Stimulated activated CD8-positive, alpha-beta memory T cell treated with anti-CD3 and anti-CD28 coated beads, Interleukin-4, amount 100 ng/mL, for 1 hour (primary cell): Measurements from ENCODE around the gene MRPS12.
"Not testable (repeated sequence)": the region's sequence is repeated elsewhere in the genome, so short reads cannot be mapped to it uniquely, and the experiment has no call there.

Experiments used
- DNase-seq, 2 donors: peaks; one replicate each; pipeline ENCODE4 v3.0.0-alpha.2; 2020; ENCODE audit warnings: low read depth in 2 of 2, low spot score in 1 of 2

MRPS12 gene

DNA sequence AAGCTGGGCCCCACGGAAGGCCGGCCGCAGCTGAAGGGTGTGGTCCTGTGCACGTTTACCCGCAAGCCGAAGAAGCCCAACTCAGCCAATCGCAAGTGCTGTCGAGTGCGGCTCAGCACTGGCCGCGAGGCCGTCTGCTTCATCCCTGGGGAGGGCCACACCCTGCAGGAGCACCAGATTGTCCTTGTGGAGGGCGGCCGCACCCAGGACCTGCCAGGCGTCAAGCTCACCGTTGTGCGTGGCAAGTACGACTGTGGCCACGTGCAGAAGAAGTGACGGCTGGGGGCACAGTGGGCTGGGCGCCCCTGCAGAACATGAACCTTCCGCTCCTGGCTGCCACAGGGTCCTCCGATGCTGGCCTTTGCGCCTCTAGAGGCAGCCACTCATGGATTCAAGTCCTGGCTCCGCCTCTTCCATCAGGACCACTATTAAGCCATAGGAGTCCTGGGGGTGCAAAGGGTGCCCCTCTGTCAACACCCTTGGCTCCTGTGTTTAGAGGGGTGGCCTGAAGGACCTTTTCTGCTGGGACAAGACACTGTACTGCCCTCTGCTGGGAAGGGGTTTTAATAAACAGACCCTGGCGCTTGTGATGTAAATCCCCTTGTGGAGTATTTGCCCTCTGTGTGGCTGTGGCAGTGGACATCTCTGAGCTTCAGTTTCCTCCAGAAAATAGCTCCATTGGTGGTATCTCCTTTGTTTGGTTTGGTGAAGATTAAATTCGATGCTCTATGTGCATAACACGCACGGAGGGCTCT lies 1.9 kb downstream of the MRPS12 start:
- DNase-seq, result no peak

DNA sequence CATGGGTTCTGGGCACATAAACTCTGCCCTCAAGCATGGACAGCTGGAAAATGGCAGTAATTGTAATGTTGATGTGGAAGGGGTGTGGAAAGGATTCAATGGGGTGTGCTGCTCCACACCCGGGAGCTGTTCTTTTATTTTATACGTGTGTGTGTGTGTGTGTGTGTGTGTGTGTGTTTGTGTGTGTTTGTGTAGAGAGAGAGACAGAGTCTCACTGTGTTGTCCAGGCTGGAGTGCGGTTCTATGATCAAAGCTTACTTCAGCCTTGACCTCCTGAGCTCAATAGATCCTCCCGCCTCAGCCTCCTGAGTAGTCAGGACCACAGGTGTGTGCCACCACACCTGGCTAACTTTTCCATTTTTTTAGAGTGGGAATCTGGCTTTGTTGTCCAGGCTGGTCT lies 2.8 kb downstream of the MRPS12 start:
- no peak for DNase-seq

- no peak for DNase-seq
Observed at GRCh38 chr19:38939957-38940356, 9.2 kb downstream of the MRPS12 start.

GRCh38 chr19:38941466-38941865 lies 10.7 kb downstream of the MRPS12 start:
- DNase-seq, result not testable (repeated sequence)

- no peak for DNase-seq
Observed at GRCh38 chr19:38941979-38942378, 11.2 kb downstream of the MRPS12 start.

GRCh38 chr19:38942471-38943181 lies 11.9 kb downstream of the MRPS12 start:
- no peak for DNase-seq

GRCh38 chr19:38944981-38945506 lies 14.3 kb downstream of the MRPS12 start:
- no peak for DNase-seq

- DNase-seq, result no peak
Observed at GRCh38 chr19:38945562-38946228, 15.0 kb downstream of the MRPS12 start.

DNA sequence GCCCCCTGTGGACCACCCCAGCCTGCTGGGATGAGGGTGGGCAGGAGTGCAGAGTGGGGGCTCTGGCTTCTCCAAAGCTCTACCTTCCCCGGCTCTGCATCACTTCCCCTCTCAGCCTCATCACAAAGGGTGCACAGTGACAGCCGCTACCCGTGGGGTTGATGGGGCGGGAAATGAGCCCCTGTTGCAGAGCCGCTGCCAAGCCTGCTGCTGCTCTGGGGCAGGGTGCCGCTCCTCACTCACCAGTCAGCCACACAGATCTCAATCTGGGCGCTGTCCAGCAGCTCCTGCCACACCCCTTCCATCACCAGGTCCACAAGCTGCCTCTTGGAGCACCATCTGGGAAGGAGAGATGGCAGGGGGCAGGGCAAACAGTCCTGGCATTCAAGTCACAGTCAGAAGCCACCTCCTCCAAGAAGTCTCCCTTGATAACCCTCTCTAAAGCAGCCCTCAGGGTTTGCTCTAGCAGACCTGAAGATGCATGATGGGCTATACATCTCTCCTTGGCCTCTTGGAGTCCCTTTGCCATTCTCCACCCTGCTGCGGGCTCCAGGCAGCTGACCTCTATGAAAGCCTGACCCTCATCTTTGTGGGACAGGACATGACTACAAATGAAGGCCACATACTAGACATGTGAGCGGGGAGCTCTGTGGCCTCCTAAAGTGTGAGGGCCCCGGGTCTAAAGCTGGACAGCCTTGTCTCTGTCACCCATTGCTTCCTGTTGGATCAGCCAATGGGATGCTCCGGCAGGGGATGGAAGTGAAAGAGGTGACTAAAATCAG lies 15.7 kb downstream of the MRPS12 start:
- no peak for DNase-seq

DNA sequence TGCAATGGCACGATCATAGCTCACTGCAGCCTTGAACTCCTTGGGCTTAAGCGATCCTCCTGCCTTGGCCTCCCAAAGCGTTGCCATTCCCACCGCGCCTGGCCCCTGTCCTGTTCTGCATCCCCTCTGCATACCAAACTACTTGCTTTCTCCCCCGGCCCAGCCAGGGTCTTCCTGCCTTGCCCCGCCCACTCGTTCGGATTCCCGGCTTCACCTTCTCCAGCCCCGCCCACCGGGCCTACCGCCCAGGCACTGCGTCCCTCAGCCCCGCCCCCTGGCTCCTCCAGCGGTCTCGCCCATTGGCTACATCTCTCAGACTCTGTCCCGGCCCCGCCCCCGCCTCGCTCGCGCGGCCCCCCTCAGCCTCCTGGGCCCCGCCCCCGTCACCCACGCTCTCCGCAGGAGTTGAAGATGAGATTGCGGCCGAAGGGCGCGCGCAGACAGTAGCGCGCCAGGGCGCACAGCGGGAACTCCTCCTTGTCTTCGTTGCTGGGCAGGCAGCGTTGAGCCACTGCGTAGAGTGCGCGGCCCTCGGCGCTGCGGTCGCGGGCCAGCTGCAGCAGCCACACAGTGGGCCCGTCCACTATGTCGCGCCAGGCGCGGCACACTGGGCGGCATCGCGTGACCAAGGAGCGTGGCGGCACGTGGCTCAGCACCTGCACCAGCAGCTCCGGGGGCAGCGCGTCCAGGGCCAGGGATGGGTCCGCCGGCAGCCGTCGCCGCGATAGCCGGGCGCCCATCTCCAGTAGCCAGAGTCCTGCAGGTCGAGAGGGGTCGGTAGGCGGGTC lies 19.0 kb downstream of the MRPS12 start:
- DNase-seq, result peak; percentile 30 to 70

DNA sequence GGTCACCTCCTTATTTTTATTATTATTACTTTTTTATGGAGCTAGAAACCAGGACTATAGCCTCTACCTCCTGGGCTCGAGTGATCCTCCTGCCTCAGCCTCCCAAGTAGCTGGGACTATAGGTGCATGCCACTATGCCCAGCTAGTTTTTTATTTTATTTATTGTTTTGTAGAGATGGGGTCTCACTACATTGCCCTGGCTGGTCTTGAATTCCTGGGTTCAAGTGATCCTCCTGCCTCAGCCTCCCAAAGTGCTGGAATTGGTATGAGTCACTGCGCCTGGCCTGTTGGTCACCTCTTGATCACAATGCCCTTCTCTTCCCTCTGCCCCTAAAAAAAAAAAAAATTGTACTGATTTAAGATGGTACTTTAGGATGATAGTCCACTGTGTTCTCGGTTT lies 20.4 kb downstream of the MRPS12 start:
- no peak for DNase-seq

- no peak for DNase-seq
Observed at GRCh38 chr19:38952395-38953165, 21.8 kb downstream of the MRPS12 start.

- DNase-seq, result no peak
Observed at GRCh38 chr19:38953677-38954076, 22.9 kb downstream of the MRPS12 start.

DNA sequence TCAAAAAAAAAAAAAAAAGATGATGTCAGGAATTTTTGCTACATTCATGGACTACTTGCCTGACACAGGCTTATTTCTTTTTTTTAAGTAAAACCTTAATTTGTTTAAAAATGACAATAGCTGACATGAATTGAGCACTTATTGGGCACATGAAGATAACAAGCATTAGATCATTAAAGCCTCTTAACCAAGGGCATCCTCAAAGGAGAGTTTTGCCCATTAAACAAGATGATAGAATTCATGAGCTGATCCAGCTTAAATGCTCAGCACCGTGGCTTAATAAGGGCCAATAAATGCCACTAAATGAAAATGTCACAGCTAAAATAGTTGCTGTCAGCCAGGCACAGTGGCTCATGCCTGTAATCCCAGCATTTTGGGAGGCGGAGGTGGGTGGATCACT lies 25.5 kb downstream of the MRPS12 start:
- DNase-seq, result no peak

DNA sequence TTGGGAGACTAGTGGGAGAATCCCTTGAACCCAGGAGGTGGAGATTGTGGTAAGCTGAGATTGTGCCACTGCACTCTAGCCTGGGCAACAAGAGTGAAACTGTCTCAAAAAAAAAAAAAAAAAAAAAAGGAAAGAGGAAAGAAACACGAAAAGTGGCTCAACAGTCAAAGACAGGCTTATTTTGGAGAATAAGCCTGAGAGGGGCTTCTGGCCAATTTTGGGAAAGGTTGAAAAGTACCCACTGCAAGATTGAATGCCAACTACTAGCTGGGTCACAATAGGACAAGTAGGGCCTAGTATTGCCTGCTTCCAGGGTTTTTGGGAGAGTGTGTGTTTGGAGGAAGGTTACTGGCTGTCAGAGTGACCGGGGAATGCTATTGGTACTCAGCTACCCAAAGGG lies 27.6 kb downstream of the MRPS12 start:
- no peak for DNase-seq

DNA sequence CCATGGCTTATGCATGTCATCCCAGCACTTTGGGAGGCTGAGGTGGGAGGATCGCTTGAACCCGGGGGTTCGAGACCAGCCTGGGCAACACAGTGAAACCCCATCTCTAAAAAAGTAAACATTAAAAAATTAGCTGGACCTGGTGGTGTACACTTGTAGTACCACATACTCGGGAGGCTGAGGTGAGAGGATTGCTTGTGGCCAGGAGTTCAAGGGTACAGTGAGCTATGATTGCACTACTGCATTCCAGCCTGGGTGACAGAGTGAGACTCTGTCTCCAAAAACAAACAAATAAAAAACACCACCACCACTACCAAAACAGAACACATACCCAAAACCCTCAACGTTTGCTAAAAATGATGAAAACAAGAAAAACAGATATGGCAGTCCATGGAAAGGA lies 28.9 kb downstream of the MRPS12 start:
- no peak for DNase-seq

DNA sequence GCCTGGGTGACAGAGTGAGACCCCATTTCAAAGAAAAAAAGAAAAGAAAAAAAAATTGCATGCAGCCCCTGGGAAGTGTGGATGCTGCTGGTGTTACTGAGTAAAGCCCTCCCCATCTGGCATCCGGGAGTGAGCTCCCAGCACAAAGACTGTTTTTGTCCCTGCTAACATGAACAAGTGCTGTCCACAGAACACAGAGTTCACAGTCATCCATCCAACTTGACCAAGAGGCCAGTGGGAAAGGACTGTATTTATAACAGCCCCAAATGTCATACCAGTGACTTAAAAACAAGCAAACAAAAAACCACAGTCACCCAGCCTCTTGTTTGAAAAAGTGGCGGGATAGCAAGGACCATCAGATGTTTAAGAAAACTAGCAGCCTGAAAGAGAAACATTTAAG lies 34.0 kb downstream of the MRPS12 start:
- no peak for DNase-seq

DNA sequence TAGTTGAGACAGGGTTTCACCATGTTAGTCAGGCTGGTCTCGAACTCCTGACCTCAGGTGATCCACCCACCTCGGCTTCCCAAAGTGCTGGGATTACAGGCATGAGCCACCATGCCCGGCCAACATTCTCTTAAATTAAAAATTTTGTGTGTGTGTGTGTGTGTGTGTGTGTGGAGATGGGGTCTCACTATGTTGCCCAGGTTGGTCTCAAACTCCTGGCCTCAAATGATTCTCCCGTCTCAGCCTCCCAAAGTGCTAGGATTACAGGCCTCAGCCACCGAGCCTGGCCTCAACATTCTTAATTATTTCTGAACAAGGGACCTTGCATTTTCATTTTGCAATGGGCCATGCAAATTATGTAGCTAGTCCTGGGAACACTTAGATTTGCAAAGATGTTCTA lies 35.4 kb downstream of the MRPS12 start:
- not testable (repeated sequence) for DNase-seq

GRCh38 chr19:38970664-38971532 lies 40.2 kb downstream of the MRPS12 start:
- DNase-seq, result no peak
